Measurements from ENCODE around the gene SELENON. TPM values are rescaled to one million over a fixed set of nuclear protein-coding genes. Genes with fewer than 3 reads are reported as not detected.

SELENON gene
- total RNA-seq, 1 experiment from 2014 or later, result 38.6 TPM

GRCh38 chr1:25796811-25797458, 3.1 kb upstream of the SELENON start:
- Histone ChIP-seq H3F3A (ENCODE audit: low read length, unreplicated experiment) (no peaks in the 10 kb centered on the region), H3K9ac (ENCODE audit: low read length) (0 out of 2 replicates have a peak overlapping the region, but pooled peaks have one; percentile 14), H3K9me2 (replicated peaks; ENCODE audit: low read length) (no peaks in the 10 kb centered on the region), H2AFZ (ENCODE audit: low read length) (peak overlapping the region; percentile 88), H3K27ac (ENCODE audit: low read length) (no peak overlapping the region), H3K4me2 (ENCODE audit: low read length) (peak overlapping the region; percentile 64), H3K4me1 (ENCODE audit: insufficient read depth, low read length) (peaks cover 16% of the 10 kb centered on the region; the same call in 1 of the 2 replicates), H4K20me1 (ENCODE audit: low read length) (no peaks in the 10 kb centered on the region), H3K79me2 (ENCODE audit: low read length) (peaks cover 6% of the 10 kb centered on the region; the same call in 1 of the 2 replicates), H3K4me3 (ENCODE audit: low read length) (peak overlapping the region; percentile 12; the same call in 1 of the 2 replicates), H3K27me3 (ENCODE audit: low read length) (no peaks in the 10 kb centered on the region), H3K36me3 (ENCODE audit: low read depth, low read length) (no peaks in the 10 kb centered on the region), H3K9me3 (ENCODE audit: low read length) (no peaks in the 10 kb centered on the region)
- intact Hi-C loops (cut with micrococcal nuclease), result loop anchor here (1.0 to 10.0 kb wide), 2 partner anchors 102 to 186 kb away; no protein-coding TSS in a partner anchor
- CTCF ChIA-PET, result interaction anchor here (1.3 kb wide), 1 partner anchor 188 kb away, joined by 3 read pairs; no protein-coding TSS in a partner anchor
- POLR2A ChIA-PET (ENCODE audit: unreplicated experiment), result no interaction called here
- TF ChIP-seq, protein P1, sequence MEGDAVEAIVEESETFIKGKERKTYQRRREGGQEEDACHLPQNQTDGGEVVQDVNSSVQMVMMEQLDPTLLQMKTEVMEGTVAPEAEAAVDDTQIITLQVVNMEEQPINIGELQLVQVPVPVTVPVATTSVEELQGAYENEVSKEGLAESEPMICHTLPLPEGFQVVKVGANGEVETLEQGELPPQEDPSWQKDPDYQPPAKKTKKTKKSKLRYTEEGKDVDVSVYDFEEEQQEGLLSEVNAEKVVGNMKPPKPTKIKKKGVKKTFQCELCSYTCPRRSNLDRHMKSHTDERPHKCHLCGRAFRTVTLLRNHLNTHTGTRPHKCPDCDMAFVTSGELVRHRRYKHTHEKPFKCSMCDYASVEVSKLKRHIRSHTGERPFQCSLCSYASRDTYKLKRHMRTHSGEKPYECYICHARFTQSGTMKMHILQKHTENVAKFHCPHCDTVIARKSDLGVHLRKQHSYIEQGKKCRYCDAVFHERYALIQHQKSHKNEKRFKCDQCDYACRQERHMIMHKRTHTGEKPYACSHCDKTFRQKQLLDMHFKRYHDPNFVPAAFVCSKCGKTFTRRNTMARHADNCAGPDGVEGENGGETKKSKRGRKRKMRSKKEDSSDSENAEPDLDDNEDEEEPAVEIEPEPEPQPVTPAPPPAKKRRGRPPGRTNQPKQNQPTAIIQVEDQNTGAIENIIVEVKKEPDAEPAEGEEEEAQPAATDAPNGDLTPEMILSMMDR (conservative IDR thresholded peaks at IDR 0.05; ENCODE audit: low read depth, low read length), result peak; percentile 85
- TF ChIP-seq EZH2phosphoT487 (IDR thresholded peaks at IDR 0.05; ENCODE audit: borderline replicate concordance, low read length) (no peak), EZH2 (IDR thresholded peaks at IDR 0.05; ENCODE audit: low read length, unreplicated experiment) (no peak)
- peak; percentile 84 for DNase-seq
- no TSS peak for BruUV-seq (replicated peaks)
- ATAC-seq, result peak; percentile 53

GRCh38 chr1:25797939-25798338, 2.1 kb upstream of the SELENON start:
- intact Hi-C loops (cut with micrococcal nuclease), result loop anchor here (10.0 kb wide), 1 partner anchor 103 kb away; no protein-coding TSS in a partner anchor
- TF ChIP-seq EZH2phosphoT487 (IDR thresholded peaks at IDR 0.05; ENCODE audit: borderline replicate concordance, low read length), result no peak
- TF ChIP-seq EZH2 (IDR thresholded peaks at IDR 0.05; ENCODE audit: low read length, unreplicated experiment), result no peak
- TF ChIP-seq, protein P1 (conservative IDR thresholded peaks at IDR 0.05; ENCODE audit: low read depth, low read length), result peak; percentile 63
- DNase-seq, result peak; percentile 50

More at GRCh38 chr1:25797939-25798338, 2.1 kb upstream of the SELENON start:
- no peaks in the 10 kb centered on the region for H3F3A ChIP-seq (ENCODE audit: low read length, unreplicated experiment)
- H3K4me3 ChIP-seq (ENCODE audit: low read length), result no peak overlapping the region
- H2AFZ ChIP-seq (ENCODE audit: low read length), result no peak overlapping the region
- no peak overlapping the region for H3K27ac ChIP-seq (ENCODE audit: low read length)
- no peaks in the 10 kb centered on the region for H3K9me3 ChIP-seq (ENCODE audit: low read length)
- H3K27me3 ChIP-seq (ENCODE audit: low read length), result no peaks in the 10 kb centered on the region
- H3K4me2 ChIP-seq (ENCODE audit: low read length), result no peak overlapping the region
- no peaks in the 10 kb centered on the region for H3K9me2 ChIP-seq (replicated peaks; ENCODE audit: low read length)
- no peaks in the 10 kb centered on the region for H4K20me1 ChIP-seq (ENCODE audit: low read length)
- H3K36me3 ChIP-seq (ENCODE audit: low read depth, low read length), result no peaks in the 10 kb centered on the region
- ChIA-PET POLR2A (ENCODE audit: unreplicated experiment) (interaction anchor here (0.5 kb wide), 1 partner anchor 94 kb away, joined by 9 read pairs; no protein-coding TSS in a partner anchor), CTCF (interaction anchor here (0.5 to 0.7 kb wide), 2 partner anchors 179 to 190 kb away, joined by 3 to 6 read pairs; no protein-coding TSS in a partner anchor)
- H3K4me1 ChIP-seq (ENCODE audit: insufficient read depth, low read length), result peaks cover 16% of the 10 kb centered on the region; the same call in 1 of the 2 replicates
- BruUV-seq (replicated peaks), result no TSS peak
- ATAC-seq, result no peak
- H3K79me2 ChIP-seq (ENCODE audit: low read length), result peaks cover 6% of the 10 kb centered on the region; the same call in 1 of the 2 replicates
- H3K9ac ChIP-seq (ENCODE audit: low read length), result no peak overlapping the region

All from PC-3 (cell line).